Ramos (cell line): ENCODE results near the gene TNK2.
"Not testable (repeated sequence)": the region's sequence is repeated elsewhere in the genome, so short reads cannot be mapped to it uniquely, and the experiment has no call there.

ENCODE experiments used
- in situ Hi-C: fragments of 300-500 bp; cut with MboI; formaldehyde crosslinking; loops from one replicate; pipeline ENCODE4 v1.14.3; 2022; ENCODE audit warnings: low sequenced_read_pairs; ENCODE audit not compliant: unreplicated experiment

The TNK2 gene

DNA sequence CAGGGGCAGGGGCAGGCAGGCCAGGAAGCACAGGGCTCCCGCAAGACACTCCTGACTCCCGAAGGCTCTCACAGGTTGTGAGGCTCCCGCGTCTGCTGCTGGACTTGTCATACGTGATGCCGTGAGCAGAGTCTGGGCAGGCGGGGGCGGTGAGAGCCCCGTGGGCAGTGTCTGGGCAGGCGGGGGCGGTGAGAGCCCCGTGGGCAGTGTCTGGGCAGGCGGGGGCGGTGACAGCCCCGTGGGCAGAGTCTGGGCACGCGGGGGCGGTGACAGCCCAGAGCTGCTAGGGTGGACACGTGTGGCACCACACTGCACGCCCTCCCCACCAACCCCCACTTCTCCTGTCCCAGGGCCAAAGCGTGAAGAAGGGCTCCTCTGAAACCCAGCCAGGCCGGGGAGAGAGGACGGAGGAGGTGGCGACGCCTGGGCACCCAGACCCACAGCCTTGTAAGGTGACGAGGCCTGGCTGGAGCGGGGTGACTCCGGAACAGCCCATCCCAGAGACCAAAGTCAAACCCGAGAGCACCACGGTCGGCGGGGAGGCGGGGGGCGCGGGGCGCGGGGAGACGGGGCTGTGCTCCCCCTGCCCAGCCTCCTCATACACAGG lies 35.0 kb downstream of the TNK2 start:
- in situ Hi-C loops: no loop called here

GRCh38 chr3:195872800-195873199 lies 35.6 kb downstream of the TNK2 start:
- in situ Hi-C loops: no loop called here

- in situ Hi-C loops: no loop called here
These were observed 36.3 kb downstream of the TNK2 start for GRCh38 chr3:195872097-195872496.

DNA sequence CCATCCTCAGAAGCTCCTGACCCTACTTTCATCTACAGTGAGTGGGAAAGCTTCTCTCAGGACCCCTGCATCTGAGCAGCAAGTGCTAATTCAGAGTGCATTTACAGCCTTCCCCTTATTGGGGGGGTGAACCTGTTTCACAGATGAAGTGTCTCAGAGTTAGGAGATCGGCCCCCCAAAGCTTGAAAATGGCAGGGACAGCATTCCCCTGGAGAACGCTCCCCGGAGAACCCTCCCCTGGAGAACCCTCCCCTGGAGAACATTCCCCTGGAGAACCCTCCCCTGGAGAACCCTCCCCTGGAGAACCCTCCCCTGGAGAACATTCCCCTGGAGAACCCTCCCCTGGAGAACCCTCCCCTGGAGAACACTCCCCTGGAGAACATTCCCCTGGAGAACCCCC lies 36.7 kb downstream of the TNK2 start:
- in situ Hi-C loops: not testable (repeated sequence)

GRCh38 chr3:195870937-195871336 lies 37.4 kb downstream of the TNK2 start:
- in situ Hi-C loops: no loop called here

GRCh38 chr3:195870442-195870841 lies 37.9 kb downstream of the TNK2 start:
- in situ Hi-C loops: no loop called here

DNA sequence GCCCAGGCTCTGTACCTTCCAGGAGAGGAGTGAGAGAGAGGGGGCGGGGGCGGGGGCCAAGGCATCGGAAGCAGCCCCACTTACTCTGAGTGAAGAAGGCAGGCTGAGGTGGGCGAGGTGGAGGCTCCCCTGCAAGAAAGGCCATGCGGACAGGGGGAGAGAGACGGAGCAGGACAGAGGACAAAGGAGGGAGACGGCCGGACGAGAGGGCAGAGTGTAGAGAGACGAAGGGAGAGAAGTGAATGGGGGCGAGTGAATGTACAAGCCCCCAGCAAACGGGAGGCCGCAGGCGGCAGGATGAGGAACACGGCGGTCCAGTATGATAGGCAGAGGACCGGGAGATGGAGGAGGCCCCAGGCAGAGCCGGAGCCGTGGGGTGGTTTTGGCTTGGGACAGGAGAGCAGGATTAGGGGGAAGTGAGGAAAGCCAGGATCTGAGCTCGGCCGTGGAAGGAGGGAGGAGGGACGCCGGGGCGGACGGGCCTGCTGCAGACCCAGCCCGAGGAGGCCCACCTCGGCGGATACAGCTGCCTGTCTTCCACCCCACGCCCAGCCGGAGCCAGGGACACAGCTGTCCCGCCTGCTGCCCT lies 38.8 kb downstream of the TNK2 start:
- in situ Hi-C loops: no loop called here

DNA sequence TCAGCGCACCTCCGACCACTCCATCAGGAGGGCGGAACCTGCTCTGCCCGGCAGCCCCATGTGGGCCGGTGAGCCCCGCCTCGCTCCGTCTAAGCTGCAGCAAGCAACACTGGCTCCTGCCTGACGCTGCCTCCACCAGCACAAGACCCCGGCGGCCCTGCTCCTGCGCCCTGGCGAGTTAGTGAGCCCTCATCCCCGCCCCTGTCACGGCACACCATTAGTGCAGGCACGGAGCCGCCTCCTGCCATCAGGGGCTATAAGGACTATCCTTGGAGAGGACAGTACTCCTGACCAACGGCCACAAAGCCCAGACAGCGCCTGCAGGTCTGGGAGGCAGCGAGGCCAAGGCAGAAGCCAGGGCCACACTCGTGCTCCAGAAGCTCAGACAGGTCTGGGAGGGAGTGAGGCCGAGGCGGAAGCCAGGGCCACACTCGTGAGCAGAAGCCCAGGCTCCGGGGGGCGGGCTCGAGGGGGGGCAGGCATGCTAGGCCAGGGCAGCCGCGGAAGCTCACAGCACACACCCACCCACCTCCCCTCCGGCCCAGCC lies 39.4 kb downstream of the TNK2 start:
- in situ Hi-C loops: no loop called here

- in situ Hi-C loops: no loop called here
These were observed 40.0 kb downstream of the TNK2 start for GRCh38 chr3:195868336-195868865.

DNA sequence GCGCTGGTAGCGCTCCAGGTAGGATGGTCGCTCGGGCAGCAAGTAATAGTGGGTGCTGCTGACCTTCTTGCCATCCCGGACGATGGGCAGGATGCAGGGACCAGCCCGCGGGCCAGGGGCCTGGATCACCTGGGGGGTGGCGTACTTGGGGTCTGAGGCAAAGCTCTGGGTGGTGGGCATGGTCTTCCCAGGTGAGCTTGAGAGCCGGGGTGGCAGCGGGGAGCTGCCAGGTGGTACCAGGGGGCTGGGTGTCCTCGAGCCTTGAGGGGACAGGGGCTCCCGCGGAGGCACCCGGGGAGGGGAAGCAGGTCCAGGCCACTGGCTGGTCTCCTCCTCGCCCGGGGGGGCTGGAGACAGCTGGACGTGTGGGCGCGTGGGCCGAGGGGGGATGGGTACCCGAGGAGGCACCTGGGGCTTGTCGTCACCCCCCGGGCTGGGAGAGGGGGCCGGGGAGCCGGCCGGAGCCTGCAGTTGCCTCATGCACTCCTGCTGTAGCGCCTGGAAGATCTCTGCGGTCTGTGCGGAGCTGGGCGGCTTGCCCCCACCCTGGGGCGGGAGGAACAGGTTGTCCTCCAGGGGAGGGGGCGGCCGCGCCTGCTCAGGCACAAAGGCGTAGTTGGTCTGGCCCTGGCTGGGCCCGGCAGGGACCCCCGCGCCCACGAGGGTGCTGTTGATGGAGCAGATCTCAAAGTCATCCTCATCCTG lies 40.6 kb downstream of the TNK2 start:
- in situ Hi-C loops: no loop called here

- in situ Hi-C loops: no loop called here
These were observed 41.5 kb downstream of the TNK2 start for GRCh38 chr3:195866686-195867511.

DNA sequence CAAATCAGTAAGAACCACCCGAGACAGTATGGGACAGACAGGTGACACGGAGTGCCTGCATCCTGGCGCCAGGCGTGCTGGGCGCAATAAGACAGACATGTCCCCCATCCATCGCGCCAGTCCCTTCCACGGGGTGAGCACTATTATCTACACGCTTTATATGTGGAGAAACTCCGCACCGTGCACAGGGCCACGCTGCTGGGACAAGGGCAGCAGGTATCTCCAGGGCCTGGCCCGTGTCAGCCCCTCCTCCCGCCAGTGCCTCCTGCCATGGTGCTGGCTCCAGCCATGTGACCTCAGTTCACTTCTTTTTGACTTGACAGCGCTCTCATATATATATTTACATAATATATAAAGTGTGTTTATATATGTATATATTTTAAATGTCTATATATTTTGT lies 42.6 kb downstream of the TNK2 start:
- in situ Hi-C loops: no loop called here

DNA sequence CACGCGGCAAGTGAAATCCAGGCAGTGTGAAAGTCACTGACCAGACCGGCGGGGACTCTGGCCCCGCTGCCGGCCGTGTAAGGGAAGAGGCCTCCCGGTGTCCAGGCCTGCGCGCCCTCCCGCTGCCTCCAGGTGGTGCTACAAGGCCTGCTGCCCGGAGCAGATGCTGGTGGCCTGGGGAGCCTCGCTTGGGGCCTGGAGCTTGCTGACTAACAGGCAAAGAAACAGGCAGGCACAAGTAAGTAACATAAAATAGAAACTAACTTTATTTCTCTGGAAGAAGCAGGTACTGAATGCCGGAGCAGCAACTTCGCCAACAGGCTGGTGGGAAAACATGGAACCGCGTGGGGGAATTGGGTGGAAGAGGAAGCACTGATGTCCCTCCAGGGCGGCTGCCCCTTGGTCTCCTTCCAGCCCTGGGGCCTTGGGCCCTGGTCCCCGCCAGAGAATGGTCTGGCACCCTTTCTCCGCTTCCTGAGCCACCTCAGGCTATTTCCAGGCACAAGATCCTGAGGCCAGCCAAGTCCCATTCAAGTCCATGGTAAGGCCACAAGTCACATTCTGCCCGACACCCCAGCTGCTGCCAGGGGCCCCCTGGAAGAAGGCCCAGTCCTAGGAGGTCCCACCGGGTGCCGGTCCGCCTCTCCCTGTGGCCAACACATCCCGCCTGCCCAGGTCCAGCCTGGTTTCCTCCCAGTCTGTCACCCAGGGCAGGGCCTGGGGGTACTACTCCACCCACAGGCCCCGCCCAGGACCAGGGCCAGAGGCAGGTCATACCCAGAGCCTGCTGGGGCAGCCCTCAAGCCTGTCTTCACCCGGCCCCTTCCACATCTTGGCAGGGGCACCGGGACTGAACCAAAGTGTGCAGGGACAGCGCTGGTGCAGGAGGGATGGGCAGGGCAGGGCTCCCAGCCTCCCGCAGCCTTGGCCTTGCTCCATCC lies 45.0 kb downstream of the TNK2 start:
- in situ Hi-C loops: loop anchor here (5.0 kb wide), 1 partner anchor 54 kb away; no protein-coding TSS in a partner anchor

DNA sequence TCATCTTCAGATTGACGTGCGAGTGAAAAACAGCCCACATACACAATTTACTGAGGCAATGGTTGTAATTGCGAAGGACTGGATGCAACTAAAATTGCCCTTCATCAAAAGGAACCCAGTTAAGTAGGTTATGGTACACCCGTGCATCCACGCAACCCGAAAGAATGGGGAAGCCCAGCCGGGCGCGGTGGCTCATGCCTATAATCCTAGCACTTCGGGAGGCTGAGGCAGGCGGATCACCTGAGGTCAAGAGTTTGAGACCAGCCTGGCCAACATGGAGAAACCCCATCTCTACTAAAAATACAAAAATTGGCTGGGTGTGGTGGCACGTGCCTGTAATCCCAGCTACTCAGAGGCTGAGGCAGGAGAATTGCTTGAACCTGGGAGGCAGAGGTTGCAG lies 46.0 kb downstream of the TNK2 start:
- in situ Hi-C loops: loop anchor here (5.0 kb wide), 1 partner anchor 55 kb away; no protein-coding TSS in a partner anchor

DNA sequence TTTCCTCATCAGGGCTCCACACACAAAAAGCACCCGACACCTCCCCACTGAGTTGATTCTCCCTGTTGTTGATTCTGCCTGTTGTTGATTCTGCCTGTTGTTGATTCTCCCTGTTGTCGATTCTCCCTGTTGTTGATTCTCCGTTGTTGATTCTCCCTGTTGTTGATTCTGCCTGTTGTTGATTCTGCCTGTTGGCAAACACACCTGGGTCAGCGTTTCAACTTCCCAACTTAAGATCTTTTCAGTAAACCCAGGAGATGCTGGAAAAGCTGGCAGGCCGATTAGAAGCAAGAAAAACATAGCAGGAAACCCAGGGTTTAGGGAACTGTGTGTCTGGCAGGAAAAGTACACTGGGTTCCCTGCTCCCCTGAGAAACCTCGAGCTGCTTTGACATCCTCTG lies 47.9 kb downstream of the TNK2 start:
- in situ Hi-C loops: loop anchor here (5.0 kb wide), 1 partner anchor 57 kb away; no protein-coding TSS in a partner anchor

DNA sequence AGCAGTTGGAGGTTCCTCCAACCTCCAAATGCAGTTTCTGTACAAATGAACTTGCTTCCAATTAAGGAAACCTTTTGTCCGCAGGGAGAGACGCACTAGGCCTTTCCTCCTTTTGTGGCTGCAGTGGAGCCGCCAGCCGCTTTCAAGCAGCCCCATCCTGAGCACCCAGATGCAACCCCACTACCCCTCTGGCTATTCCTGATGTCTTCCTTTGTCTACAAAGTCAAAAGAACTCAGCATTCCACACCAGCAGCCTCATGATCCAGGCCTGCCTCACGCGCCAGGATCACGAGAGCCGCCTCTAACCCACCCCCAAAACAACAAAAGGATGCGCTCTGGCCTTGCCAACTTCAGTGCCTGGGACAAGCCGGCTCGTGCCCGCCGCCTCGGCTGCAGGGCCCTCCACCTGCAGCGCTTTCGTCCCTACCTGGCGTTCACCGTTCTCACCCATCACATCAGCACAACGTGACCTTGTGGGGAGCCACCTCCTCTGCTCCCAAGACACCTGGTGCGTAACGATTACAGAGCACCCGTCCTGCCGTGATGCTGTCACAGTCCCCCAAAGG lies 48.4 kb downstream of the TNK2 start:
- in situ Hi-C loops: loop anchor here (5.0 kb wide), 1 partner anchor 57 kb away; no protein-coding TSS in a partner anchor

GRCh38 chr3:195859061-195859845 lies 49.1 kb downstream of the TNK2 start:
- in situ Hi-C loops: no loop called here
